H9 (cell line): ENCODE results near the gene CLEC2L. TPM values are rescaled to one million over a fixed set of nuclear protein-coding genes. Genes with fewer than 3 reads are reported as not detected.

Experiments used
- DNase-seq: peaks from one replicate; pipeline ENCODE4 v3.0.0-alpha.2; 2017
- H2AFZ ChIP-seq: one replicate; pipeline ENCODE4 v1.6.1; 2013; ENCODE audit warnings: mild to moderate bottlenecking, low read length, control low read depth, moderate library complexity
- H2AK5ac ChIP-seq: 2 replicates; pipeline ENCODE4 v1.6.1; 2013; ENCODE audit warnings: low read length, control low read depth, mixed read lengths; ENCODE audit not compliant: insufficient read length
- H2BK120ac ChIP-seq: one replicate; pipeline ENCODE4 v1.6.1; 2013; ENCODE audit warnings: low read depth, mild to moderate bottlenecking, low read length, control low read depth, inconsistent platforms; ENCODE audit not compliant: poor library complexity, severe bottlenecking
- H2BK12ac ChIP-seq: 2 replicates; pipeline ENCODE4 v1.6.1; 2013; ENCODE audit warnings: low read length, control low read depth, mixed read lengths, low read depth; ENCODE audit not compliant: insufficient read length
- H2BK15ac ChIP-seq: 2 replicates; pipeline ENCODE4 v1.6.1; 2013; ENCODE audit warnings: low read depth, low read length, control low read depth
- H2BK20ac ChIP-seq: one replicate; pipeline ENCODE4 v1.6.1; 2013; ENCODE audit warnings: low read depth, mild to moderate bottlenecking, low read length, control low read depth, inconsistent platforms; ENCODE audit not compliant: poor library complexity, severe bottlenecking
- H2BK5ac ChIP-seq: 2 replicates; pipeline ENCODE4 v1.6.1; 2013; ENCODE audit warnings: low read length, control low read depth, mixed read lengths; ENCODE audit not compliant: insufficient read length
- H3K14ac ChIP-seq: 2 replicates; pipeline ENCODE4 v1.6.1; 2013; ENCODE audit warnings: low read length, control low read depth; ENCODE audit not compliant: insufficient read depth
- H3K18ac ChIP-seq: 2 replicates; pipeline ENCODE4 v1.6.1; 2013; ENCODE audit warnings: low read depth, mild to moderate bottlenecking, mixed read lengths, low read length, control low read depth; ENCODE audit not compliant: insufficient read length
- H3K23ac ChIP-seq: 2 replicates; pipeline ENCODE4 v1.6.1; 2013; ENCODE audit warnings: low read length, control low read depth, mixed read lengths, low read depth; ENCODE audit not compliant: insufficient read length
- H3K23me2 ChIP-seq: 2 replicates; pipeline ENCODE4 v1.6.1; 2013; ENCODE audit warnings: low read depth, mild to moderate bottlenecking, mixed read lengths, low read length, control low read depth; ENCODE audit not compliant: insufficient read length, poor library complexity, severe bottlenecking
- H3K27ac ChIP-seq: 2 replicates; pipeline ENCODE4 v1.5.1; 2013; ENCODE audit warnings: low read length, control low read depth, mixed read lengths, low read depth; ENCODE audit not compliant: insufficient read length
- H3K27me3 ChIP-seq: 2 replicates; pipeline ENCODE4 v1.6.1; 2013; ENCODE audit warnings: low read length, control low read depth, inconsistent platforms; ENCODE audit not compliant: insufficient read depth
- H3K4ac ChIP-seq: 2 replicates; pipeline ENCODE4 v1.6.1; 2013; ENCODE audit warnings: low read depth, mild to moderate bottlenecking, control low read depth, inconsistent platforms, low read length, moderate library complexity
- H3K4me1 ChIP-seq: 2 replicates; pipeline ENCODE4 v1.6.1; 2013; ENCODE audit warnings: low read length, control low read depth, inconsistent platforms; ENCODE audit not compliant: insufficient read depth
- H3K4me2 ChIP-seq: 2 replicates; pipeline ENCODE4 v1.6.1; 2013; ENCODE audit warnings: low read length, control low read depth, mixed read lengths; ENCODE audit not compliant: insufficient read length, insufficient read depth
- H3K56ac ChIP-seq: 2 replicates; pipeline ENCODE4 v1.6.1; 2013; ENCODE audit warnings: low read depth, mild to moderate bottlenecking, mixed read lengths, low read length, control low read depth; ENCODE audit not compliant: insufficient read length
- H3K79me1 ChIP-seq: 2 replicates; pipeline ENCODE4 v1.6.1; 2013; ENCODE audit warnings: low read depth, mild to moderate bottlenecking, moderate library complexity, low read length, control low read depth, inconsistent platforms; ENCODE audit not compliant: insufficient read depth, poor library complexity, severe bottlenecking
- H3K79me2 ChIP-seq: 2 replicates; pipeline ENCODE4 v1.6.1; 2013; ENCODE audit warnings: low read length, control low read depth, inconsistent platforms; ENCODE audit not compliant: insufficient read depth
- H3K9ac ChIP-seq: 2 replicates; pipeline ENCODE4 v1.6.1; 2013; ENCODE audit warnings: low read length, control low read depth, mixed read lengths; ENCODE audit not compliant: insufficient read length; ENCODE audit errors: extremely low read depth
- H3K9me3 ChIP-seq: one replicate; pipeline ENCODE4 v1.6.1; 2013; ENCODE audit warnings: low read depth, low read length, inconsistent platforms; ENCODE audit not compliant: control insufficient read depth
- H3T11ph ChIP-seq: one replicate; pipeline ENCODE4 v1.6.1; 2013; ENCODE audit warnings: mild to moderate bottlenecking, low read length, control low read depth, inconsistent platforms
- H4K20me1 ChIP-seq: one replicate; pipeline ENCODE4 v1.6.1; 2013; ENCODE audit not compliant: control insufficient read depth, insufficient read length, insufficient read depth
- H4K5ac ChIP-seq: 2 replicates; pipeline ENCODE4 v1.6.1; 2013; ENCODE audit warnings: low read depth, mild to moderate bottlenecking, mixed read lengths, low read length, control low read depth; ENCODE audit not compliant: insufficient read length
- H4K8ac ChIP-seq: replicated peaks from 2 replicates; pipeline ENCODE4 v1.6.1; 2013; ENCODE audit warnings: low read length, control low read depth, mixed read lengths, low read depth; ENCODE audit not compliant: insufficient read length
- H4K91ac ChIP-seq: 2 replicates; pipeline ENCODE4 v1.6.1; 2013; ENCODE audit warnings: low read depth, mild to moderate bottlenecking, moderate library complexity, mixed read lengths, low read length, control low read depth; ENCODE audit not compliant: insufficient read length
- H3K27ac Mint-ChIP-seq, 3 experiments: 2 replicates in 2 of 3; 3 replicates in 1 of 3; pipeline ENCODE4 v1.8.0; 2020 to 2021; ENCODE audit warnings: mixed read lengths in 3 of 3, mild to moderate bottlenecking in 1 of 3, moderate library complexity in 1 of 3
- H3K27me3 Mint-ChIP-seq: 2 replicates; pipeline ENCODE4 v1.8.0; 2021; ENCODE audit warnings: low read depth, mild to moderate bottlenecking, moderate library complexity, mixed read lengths
- H3K36me3 Mint-ChIP-seq, 3 experiments: 2 replicates in 2 of 3; 3 replicates in 1 of 3; pipeline ENCODE4 v1.8.0; 2020 to 2021; ENCODE audit warnings: low read depth in 3 of 3, mixed read lengths in 3 of 3; ENCODE audit not compliant: insufficient read depth in 1 of 3
- H3K4me1 Mint-ChIP-seq, 2 experiments: 2 replicates each; pipeline ENCODE4 v1.8.0; 2020; ENCODE audit warnings: mixed read lengths in 2 of 2
- H3K4me3 Mint-ChIP-seq, 2 experiments: 2 replicates in 1 of 2; 3 replicates in 1 of 2; pipeline ENCODE4 v1.8.0; 2020 to 2021; ENCODE audit warnings: mild to moderate bottlenecking in 2 of 2, mixed read lengths in 2 of 2, moderate library complexity in 1 of 2
- H3K9me3 Mint-ChIP-seq, 2 experiments: 2 replicates in 1 of 2; 3 replicates in 1 of 2; pipeline ENCODE4 v1.8.0; 2020; ENCODE audit warnings: mild to moderate bottlenecking in 2 of 2, mixed read lengths in 2 of 2, moderate library complexity in 1 of 2
- WGBS: extraction: QIAGEN DNeasy Blood & Tissue Kit; methylation state at CpG from one replicate; pipeline ENCODE4 v1.1.7; 2013; ENCODE audit warnings: missing lambda C conversion rate, low lambda C conversion rate, mixed read lengths; ENCODE audit not compliant: insufficient read length; ENCODE audit errors: extremely low coverage; 5-methylcytosine and 5-hydroxymethylcytosine counted together
- total RNA-seq: library from RNA; stranded (reverse); gene quantifications from 2 replicates; pipeline ENCODE4 v1.2.1, GENCODE V29; 2021
- TF ChIP-seq, protein P1 (sequence below): fragments of 200-600 bp; sonication (generic); conservative IDR thresholded peaks from 3 replicates; pipeline ENCODE4 v1.8.0; 2021; ENCODE audit warnings: antibody characterized with exemption, mild to moderate bottlenecking

Gene CLEC2L
- total RNA-seq, 1 experiment from 2014 or later: 0.74 TPM

DNA sequence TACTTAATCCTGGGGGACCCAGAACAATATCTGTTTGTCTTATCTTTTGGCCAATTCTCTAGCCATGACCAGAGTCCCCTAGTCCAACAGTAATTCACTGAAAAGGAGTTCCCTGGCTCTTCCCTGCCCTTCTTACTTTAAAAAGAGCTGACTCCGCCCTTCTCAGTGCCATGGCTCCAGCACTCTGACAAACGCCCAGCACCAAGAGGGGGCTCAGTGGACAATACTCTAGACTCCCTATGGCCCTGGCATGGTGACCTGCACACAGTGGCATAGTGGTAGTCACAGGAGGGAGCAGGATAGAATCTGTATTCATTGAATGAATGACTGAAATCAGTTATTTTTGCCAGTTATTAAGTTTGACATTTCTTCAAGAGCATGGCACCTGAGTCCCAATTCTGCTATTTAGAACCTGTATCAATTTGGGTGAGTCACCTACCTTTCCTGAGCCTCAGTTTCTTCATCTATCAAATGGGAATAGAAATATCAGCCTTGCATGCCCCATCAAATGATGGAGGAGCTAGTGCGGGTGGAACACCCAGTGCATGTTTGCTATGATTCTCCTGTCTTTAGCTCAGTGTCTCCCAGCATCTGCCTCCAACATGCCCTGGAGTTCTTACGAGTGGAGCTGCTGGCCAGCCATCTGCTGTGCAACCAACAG is 69.4 kb downstream of the CLEC2L start:
- no CpG with 5 or more reads among the region's 4 CpGs for WGBS
- TF ChIP-seq, protein P1, sequence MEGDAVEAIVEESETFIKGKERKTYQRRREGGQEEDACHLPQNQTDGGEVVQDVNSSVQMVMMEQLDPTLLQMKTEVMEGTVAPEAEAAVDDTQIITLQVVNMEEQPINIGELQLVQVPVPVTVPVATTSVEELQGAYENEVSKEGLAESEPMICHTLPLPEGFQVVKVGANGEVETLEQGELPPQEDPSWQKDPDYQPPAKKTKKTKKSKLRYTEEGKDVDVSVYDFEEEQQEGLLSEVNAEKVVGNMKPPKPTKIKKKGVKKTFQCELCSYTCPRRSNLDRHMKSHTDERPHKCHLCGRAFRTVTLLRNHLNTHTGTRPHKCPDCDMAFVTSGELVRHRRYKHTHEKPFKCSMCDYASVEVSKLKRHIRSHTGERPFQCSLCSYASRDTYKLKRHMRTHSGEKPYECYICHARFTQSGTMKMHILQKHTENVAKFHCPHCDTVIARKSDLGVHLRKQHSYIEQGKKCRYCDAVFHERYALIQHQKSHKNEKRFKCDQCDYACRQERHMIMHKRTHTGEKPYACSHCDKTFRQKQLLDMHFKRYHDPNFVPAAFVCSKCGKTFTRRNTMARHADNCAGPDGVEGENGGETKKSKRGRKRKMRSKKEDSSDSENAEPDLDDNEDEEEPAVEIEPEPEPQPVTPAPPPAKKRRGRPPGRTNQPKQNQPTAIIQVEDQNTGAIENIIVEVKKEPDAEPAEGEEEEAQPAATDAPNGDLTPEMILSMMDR: no peak
- H3K23me2 ChIP-seq: no peaks in the 10 kb centered on the region
- no peak overlapping the region for H3K56ac ChIP-seq
- no peak overlapping the region for H3K14ac ChIP-seq
- Mint-ChIP-seq H3K27me3 (no peaks in the 10 kb centered on the region), H3K4me3 (no peak overlapping the region; a peak in 1 of 5 replicates), H3K4me1 (peaks cover 3 to 10% of the 10 kb centered on the region in 2 experiments), H3K36me3 (peaks cover 0 to 19% (median 9%) of the 10 kb centered on the region in 3 experiments; a peak in 5 of 7 replicates), H3K27ac (no peak overlapping the region), H3K9me3 (no peaks in the 10 kb centered on the region)
- no peak overlapping the region for H2BK15ac ChIP-seq
- no peak overlapping the region for H2BK5ac ChIP-seq
- H3K23ac ChIP-seq: no peak overlapping the region
- no peak overlapping the region for H4K8ac ChIP-seq
- H3T11ph ChIP-seq: no peak overlapping the region
- H3K27ac ChIP-seq: no peak overlapping the region
- H2BK120ac ChIP-seq: no peak overlapping the region
- H3K4me2 ChIP-seq: no peak overlapping the region
- no peaks in the 10 kb centered on the region for H3K79me2 ChIP-seq
- H3K9me3 ChIP-seq: no peaks in the 10 kb centered on the region
- no peaks in the 10 kb centered on the region for H4K20me1 ChIP-seq
- no peak overlapping the region for H4K91ac ChIP-seq
- no peak overlapping the region for H2AK5ac ChIP-seq
- H3K4ac ChIP-seq: no peak overlapping the region
- no peaks in the 10 kb centered on the region for H3K79me1 ChIP-seq
- H2BK20ac ChIP-seq: no peak overlapping the region
- no peaks in the 10 kb centered on the region for H3K4me1 ChIP-seq
- no peak overlapping the region for H3K18ac ChIP-seq
- H4K5ac ChIP-seq: no peak overlapping the region
- no peaks in the 10 kb centered on the region for H3K27me3 ChIP-seq
- H2AFZ ChIP-seq: no peak overlapping the region
- no peak overlapping the region for H3K9ac ChIP-seq
- DNase-seq: no peak
- H2BK12ac ChIP-seq: no peak overlapping the region
